Neuronal stem cell (in vitro differentiated cells): ENCODE data around the gene PLSCR2.
"Not testable (repeated sequence)": the region's sequence is repeated elsewhere in the genome, so short reads cannot be mapped to it uniquely, and the experiment has no call there.

Source experiments
- DNase-seq: peaks from one replicate; pipeline ENCODE4 v3.0.0-alpha.2; 2013; ENCODE audit warnings: low spot score
- H2AFZ ChIP-seq: one replicate; pipeline ENCODE4 v1.6.1; 2013; ENCODE audit warnings: mild to moderate bottlenecking, low read length, inconsistent platforms
- H2AK5ac ChIP-seq: 2 replicates; pipeline ENCODE4 v1.6.1; 2013; ENCODE audit warnings: low read depth, mild to moderate bottlenecking, inconsistent platforms, low read length, moderate library complexity, mixed read lengths
- H2BK120ac ChIP-seq: 2 replicates; pipeline ENCODE4 v1.6.1; 2013; ENCODE audit warnings: low read depth, mild to moderate bottlenecking, inconsistent platforms, low read length, moderate library complexity, mixed read lengths
- H2BK12ac ChIP-seq: one replicate; pipeline ENCODE4 v1.6.1; 2013; ENCODE audit warnings: low read length, inconsistent platforms
- H2BK15ac ChIP-seq: 2 replicates; pipeline ENCODE4 v1.6.1; 2013; ENCODE audit warnings: mild to moderate bottlenecking, low read length, inconsistent platforms, mixed read lengths
- H2BK5ac ChIP-seq: one replicate; pipeline ENCODE4 v1.6.1; 2013; ENCODE audit warnings: inconsistent platforms, mild to moderate bottlenecking, low read length, moderate library complexity
- H3K14ac ChIP-seq: one replicate; pipeline ENCODE4 v1.6.1; 2013; ENCODE audit warnings: low read length, inconsistent platforms
- H3K18ac ChIP-seq: 2 replicates; pipeline ENCODE4 v1.6.1; 2013; ENCODE audit warnings: low read length, inconsistent platforms
- H3K23ac ChIP-seq: 2 replicates; pipeline ENCODE4 v1.6.1; 2013; ENCODE audit warnings: low read depth, mild to moderate bottlenecking, mixed read lengths, low read length, inconsistent platforms; ENCODE audit not compliant: poor library complexity
- H3K27ac ChIP-seq: replicated peaks from 3 replicates; pipeline ENCODE4 v1.5.1; 2013; ENCODE audit warnings: low read length, inconsistent platforms
- H3K27me3 ChIP-seq, 3 experiments: 2 replicates each; pipeline ENCODE4 v1.6.1; 2013; ENCODE audit warnings: low read length in 3 of 3, mild to moderate bottlenecking in 2 of 3, inconsistent platforms in 1 of 3, low read depth in 1 of 3, mixed read lengths in 1 of 3, moderate library complexity in 1 of 3; ENCODE audit not compliant: control insufficient read depth in 3 of 3, insufficient read depth in 3 of 3
- H3K36me3 ChIP-seq, 2 donors: replicated peaks in 1 of 2; 2 replicates each; pipeline ENCODE4 v1.6.1; 2013; ENCODE audit warnings: low read length in 2 of 2; ENCODE audit not compliant: control insufficient read depth in 2 of 2, insufficient read depth in 2 of 2
- H3K4ac ChIP-seq: 2 replicates; pipeline ENCODE4 v1.6.1; 2013; ENCODE audit warnings: inconsistent platforms, mild to moderate bottlenecking, low read length, moderate library complexity
- H3K4me1 ChIP-seq, 2 donors: 1 replicate in 1 of 2; 2 replicates in 1 of 2; pipeline ENCODE4 v1.6.1; 2013; ENCODE audit warnings: low read length in 2 of 2, low read depth in 1 of 2; ENCODE audit not compliant: control insufficient read depth in 2 of 2, insufficient read depth in 1 of 2
- H3K4me2 ChIP-seq: one replicate; pipeline ENCODE4 v1.6.1; 2013; ENCODE audit warnings: mild to moderate bottlenecking, low read length, inconsistent platforms; ENCODE audit not compliant: insufficient read depth, poor library complexity, severe bottlenecking
- H3K4me3 ChIP-seq, 2 donors: 2 replicates each; pipeline ENCODE4 v1.5.1; 2013; ENCODE audit warnings: low read length in 2 of 2, mild to moderate bottlenecking in 2 of 2, inconsistent platforms in 1 of 2, moderate library complexity in 1 of 2
- H3K79me1 ChIP-seq: one replicate; pipeline ENCODE4 v1.6.1; 2013; ENCODE audit warnings: low read depth, mild to moderate bottlenecking, inconsistent platforms, low read length, moderate library complexity
- H3K9ac ChIP-seq: one replicate; pipeline ENCODE4 v1.6.1; 2013; ENCODE audit warnings: mild to moderate bottlenecking, low read depth, low read length, inconsistent platforms; ENCODE audit not compliant: poor library complexity
- H3K9me3 ChIP-seq, 2 donors: replicated peaks in 1 of 2; 2 replicates each; pipeline versions ENCODE3 to v1.6.1; 2013; ENCODE audit warnings: low read length in 2 of 2, mild to moderate bottlenecking in 2 of 2, inconsistent platforms in 1 of 2, low read depth in 1 of 2, mixed read lengths in 1 of 2, moderate library complexity in 1 of 2; ENCODE audit not compliant: control insufficient read depth in 2 of 2, insufficient read depth in 1 of 2
- H4K8ac ChIP-seq: one replicate; pipeline ENCODE4 v1.6.1; 2013; ENCODE audit warnings: low read depth, mild to moderate bottlenecking, inconsistent platforms, low read length, moderate library complexity
- H4K91ac ChIP-seq: one replicate; pipeline ENCODE4 v1.6.1; 2013; ENCODE audit warnings: low read length, low read depth, mild to moderate bottlenecking, inconsistent platforms; ENCODE audit not compliant: poor library complexity
- WGBS, 2 donors: extraction: QIAGEN DNeasy Blood & Tissue Kit; methylation state at CpG; one replicate each; pipeline ENCODE4 v1.1.7; 2013; ENCODE audit warnings: missing lambda C conversion rate in 2 of 2, mixed read lengths in 1 of 2; ENCODE audit not compliant: insufficient read length in 2 of 2, insufficient replicate concordance in 1 of 2; ENCODE audit errors: extremely low coverage in 2 of 2; 5-methylcytosine and 5-hydroxymethylcytosine counted together

Gene PLSCR2

GRCh38 chr3:146498002-146498736 lies 28.8 kb upstream of the PLSCR2 start:
- Histone ChIP-seq H4K8ac (no peak overlapping the region), H3K23ac (no peak overlapping the region), H3K18ac (no peak overlapping the region), H3K27me3 (no peaks in the 10 kb centered on the region), H2BK15ac (no peak overlapping the region), H3K4me3 (no peak overlapping the region), H3K4ac (no peak overlapping the region), H2BK120ac (no peak overlapping the region), H3K79me1 (no peaks in the 10 kb centered on the region), H2BK12ac (no peak overlapping the region), H3K27ac (no peak overlapping the region), H3K4me2 (no peak overlapping the region), H3K9ac (no peak overlapping the region), H3K9me3 (no peaks in the 10 kb centered on the region), H3K4me1 (no peaks in the 10 kb centered on the region), H3K14ac (no peak overlapping the region), H2AK5ac (no peak overlapping the region), H2BK5ac (no peak overlapping the region), H4K91ac (no peak overlapping the region), H3K36me3 (no peaks in the 10 kb centered on the region), H2AFZ (peak overlapping the region; percentile 34)
- no peak for DNase-seq
- WGBS, 2 donors = no CpG with 5 or more reads among the region's 13 CpGs

- not testable (repeated sequence) for H3K9me3 ChIP-seq, H3K23ac ChIP-seq, H2BK5ac ChIP-seq, H3K79me1 ChIP-seq, DNase-seq, H2BK120ac ChIP-seq, H3K9ac ChIP-seq, H3K27ac ChIP-seq, H3K4me3 ChIP-seq, H2BK12ac ChIP-seq, H3K4me1 ChIP-seq, H3K18ac ChIP-seq, H3K27me3 ChIP-seq, H4K91ac ChIP-seq, H3K36me3 ChIP-seq, H3K4me2 ChIP-seq, H2AFZ ChIP-seq, H2BK15ac ChIP-seq, H2AK5ac ChIP-seq, H3K4ac ChIP-seq
- Histone ChIP-seq H3K14ac (peak overlapping the region; percentile 71), H4K8ac (peak overlapping the region; percentile 65)
- no CpG with 5 or more reads among the region's 28 CpGs for WGBS, 2 donors
Observed at GRCh38 chr3:146497145-146497843, 27.9 kb upstream of the PLSCR2 start.

- H2AK5ac ChIP-seq = no peak overlapping the region
- DNase-seq = no peak
- H3K36me3 ChIP-seq = no peaks in the 10 kb centered on the region
- H3K4me2 ChIP-seq = no peak overlapping the region
- H3K4ac ChIP-seq = no peak overlapping the region
- no peak overlapping the region for H3K4me3 ChIP-seq
- no peak overlapping the region for H3K27ac ChIP-seq
- no peak overlapping the region for H3K9ac ChIP-seq
- H3K9me3 ChIP-seq = no peaks in the 10 kb centered on the region
- no peak overlapping the region for H4K91ac ChIP-seq
- H3K23ac ChIP-seq = no peak overlapping the region
- no peak overlapping the region for H2BK12ac ChIP-seq
- H2BK120ac ChIP-seq = no peak overlapping the region
- no peak overlapping the region for H4K8ac ChIP-seq
- H2BK5ac ChIP-seq = no peak overlapping the region
- no peaks in the 10 kb centered on the region for H3K27me3 ChIP-seq
- no peak overlapping the region for H2AFZ ChIP-seq
- H3K14ac ChIP-seq = no peak overlapping the region
- H3K4me1 ChIP-seq = no peaks in the 10 kb centered on the region
- no peak overlapping the region for H2BK15ac ChIP-seq
- no peaks in the 10 kb centered on the region for H3K79me1 ChIP-seq
- no CpG with 5 or more reads among the region's 1 CpG for WGBS, 2 donors
- no peak overlapping the region for H3K18ac ChIP-seq
Observed at GRCh38 chr3:146496726-146497125, 27.4 kb upstream of the PLSCR2 start.

GRCh38 chr3:146496251-146496650 lies 26.9 kb upstream of the PLSCR2 start:
- Histone ChIP-seq H3K14ac (no peak overlapping the region), H3K4me1 (no peaks in the 10 kb centered on the region), H4K8ac (no peak overlapping the region), H2BK5ac (no peak overlapping the region), H2AFZ (no peak overlapping the region), H3K4me2 (no peak overlapping the region), H2BK12ac (no peak overlapping the region), H3K18ac (no peak overlapping the region), H3K9me3 (no peaks in the 10 kb centered on the region), H3K4me3 (no peak overlapping the region), H3K27ac (no peak overlapping the region), H2BK120ac (no peak overlapping the region), H2BK15ac (no peak overlapping the region), H3K79me1 (no peaks in the 10 kb centered on the region), H3K27me3 (no peaks in the 10 kb centered on the region), H3K9ac (no peak overlapping the region), H2AK5ac (no peak overlapping the region), H4K91ac (no peak overlapping the region), H3K36me3 (no peaks in the 10 kb centered on the region), H3K4ac (no peak overlapping the region), H3K23ac (no peak overlapping the region)
- no peak for DNase-seq
- WGBS, 2 donors = no CpG with 5 or more reads among the region's 1 CpG
